Gastrocnemius medialis (tissue), 4 donors: Measurements from ENCODE around the gene ZNF641. TPM values are rescaled to one million over a fixed set of nuclear protein-coding genes. Genes with fewer than 3 reads are reported as not detected.

ENCODE experiments used
- ATAC-seq, 2 donors: fragments of 150-250 bp; one replicate each; pipeline ENCODE4 v1.9.1; 2016
- DNase-seq, 2 donors: peaks; one replicate each; pipeline ENCODE4 v3.0.0-alpha.2; 2019
- H3K27ac ChIP-seq, 4 donors: fragments of 200-600 bp; sonication (generic); 1 replicate in 1 of 4; 2 replicates in 3 of 4; pipeline ENCODE4 v1.5.1; 2016 to 2018; ENCODE audit warnings: mild to moderate bottlenecking in 2 of 4, moderate library complexity in 1 of 4
- H3K27me3 ChIP-seq, 3 donors: fragments of 200-600 bp; sonication (generic) in 2 of 3; 1 replicate in 1 of 3; 2 replicates in 2 of 3; pipeline versions ENCODE4 v1.5.1 to v1.6.0; 2016 to 2019; ENCODE audit warnings: mild to moderate bottlenecking in 1 of 3, moderate library complexity in 1 of 3
- H3K36me3 ChIP-seq, 2 donors: fragments of 200-600 bp; sonication (generic) in 1 of 2; one replicate each; pipeline ENCODE4 v1.5.1; 2017 to 2018
- H3K4me1 ChIP-seq, 2 donors: fragments of 200-600 bp; sonication (generic) in 1 of 2; one replicate each; pipeline ENCODE4 v1.5.1; 2016 to 2017; ENCODE audit warnings: mild to moderate bottlenecking in 2 of 2
- H3K4me3 ChIP-seq, 4 donors: fragments of 200-600 bp; sonication (generic) in 3 of 4; 1 replicate in 1 of 4; 2 replicates in 3 of 4; pipeline ENCODE4 v1.5.1; 2016 to 2019; ENCODE audit warnings: mild to moderate bottlenecking in 2 of 4
- H3K9me3 ChIP-seq, 3 donors: fragments of 200-600 bp; sonication (generic) in 2 of 3; 1 replicate in 1 of 3; 2 replicates in 2 of 3; pipeline ENCODE4 v1.5.1; 2016 to 2019
- CTCF ChIP-seq, 5 experiments: fragments of 450-650 bp in 3 of 5; fragments of 200-600 bp in 2 of 5; sonication (generic) in 2 of 5; IDR thresholded peaks in 4 of 5; conservative IDR thresholded peaks in 1 of 5; 1 replicate in 4 of 5; 2 replicates in 1 of 5; pipeline ENCODE4 v1.5.1; 2016 to 2019; ENCODE audit warnings: antibody characterized with exemption in 5 of 5, mild to moderate bottlenecking in 3 of 5, moderate library complexity in 3 of 5
- POLR2A ChIP-seq, 2 donors: fragments of 450-650 bp; IDR thresholded peaks; one replicate each; pipeline ENCODE4 v1.6.1; 2017; ENCODE audit warnings: antibody characterized with exemption in 2 of 2, mild to moderate bottlenecking in 2 of 2, moderate library complexity in 2 of 2
- in situ Hi-C, 4 donors: fragments of 200-750 bp; cut with MboI; loops; one replicate each; pipeline versions ENCODE4 v1.15.0 to v1.8.0; 2017; ENCODE audit warnings: low sequenced_read_pairs in 4 of 4
- intact Hi-C: fragments of 100-400 bp; cut with DNase I; formaldehyde crosslinking; loops from one replicate; pipeline ENCODE4 v1.15.1; 2023; ENCODE audit warnings: low total_unique reads
- total RNA-seq, 4 donors: library from RNA; depleted of rRNA; stranded (reverse); fragments of >200 nt; gene quantifications; one replicate each; pipeline versions ENCODE4 v1.1.0 to v1.2.3, GENCODE V29; 2016

Gene ZNF641
- total RNA-seq, 4 donors from 2014 or later: 31.8 to 43.1 (median 34.2) TPM

- Histone ChIP-seq H3K4me1 (peaks cover 4 to 6% of the 10 kb centered on the region in 2 donors), H3K9me3 (no peaks in the 10 kb centered on the region), H3K4me3 (no peak overlapping the region), H3K36me3 (no peaks in the 10 kb centered on the region), H3K27ac (no peak overlapping the region), H3K27me3 (no peaks in the 10 kb centered on the region)
- TF ChIP-seq CTCF (IDR thresholded peaks at IDR 0.05 in 4 of 5, conservative IDR thresholded peaks at IDR 0.05 in 1 of 5) (no peak), POLR2A (IDR thresholded peaks at IDR 0.05) (no peak)
- intact Hi-C loops (no loop called here), in situ Hi-C loops (loop anchor here in 1 of 4 donors (5.0 kb wide), 1 partner anchor 91 kb away; no protein-coding TSS in a partner anchor)
- DNase-seq: no peak
- ATAC-seq: no peak
Measured at GRCh38 chr12:48388460-48388859, 37.7 kb upstream of the ZNF641 start.

GRCh38 chr12:48380596-48380995, 29.9 kb upstream of the ZNF641 start:
- no peak overlapping the region for H3K27ac ChIP-seq
- H3K36me3 ChIP-seq: no peaks in the 10 kb centered on the region
- no peak for TF ChIP-seq POLR2A (IDR thresholded peaks at IDR 0.05)
- no peak for TF ChIP-seq CTCF (IDR thresholded peaks at IDR 0.05 in 4 of 5, conservative IDR thresholded peaks at IDR 0.05 in 1 of 5)
- H3K27me3 ChIP-seq: no peaks in the 10 kb centered on the region
- H3K4me1 ChIP-seq: no peaks in the 10 kb centered on the region
- ATAC-seq (no peak), DNase-seq (no peak)
- H3K4me3 ChIP-seq: no peak overlapping the region
- in situ Hi-C loops: no loop called here
- intact Hi-C loops: no loop called here
- H3K9me3 ChIP-seq: no peaks in the 10 kb centered on the region

DNA sequence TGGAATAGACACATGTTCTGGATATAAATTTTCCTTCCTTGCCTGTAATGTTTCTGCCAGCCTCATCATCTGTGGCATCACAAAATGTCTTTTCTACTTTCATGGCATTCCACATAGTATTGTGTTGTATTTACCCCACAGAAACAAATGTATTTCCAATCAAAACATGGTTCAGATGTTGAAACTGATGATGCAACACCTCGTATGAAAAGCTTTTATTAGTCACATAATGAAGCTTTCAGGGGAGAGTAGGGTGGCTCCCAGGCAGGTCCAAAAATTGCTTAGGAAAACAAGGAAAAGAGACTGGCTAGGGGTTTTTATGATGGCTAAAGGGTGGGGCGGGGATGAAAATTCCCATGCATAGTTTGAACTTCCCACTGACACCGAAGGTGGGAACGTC, 29.1 kb upstream of the ZNF641 start:
- in situ Hi-C loops (no loop called here), intact Hi-C loops (no loop called here)
- Histone ChIP-seq H3K4me3 (no peak overlapping the region), H3K36me3 (no peaks in the 10 kb centered on the region), H3K9me3 (no peaks in the 10 kb centered on the region), H3K4me1 (no peaks in the 10 kb centered on the region), H3K27ac (no peak overlapping the region), H3K27me3 (no peaks in the 10 kb centered on the region)
- ATAC-seq (no peak), DNase-seq (no peak)
- TF ChIP-seq CTCF (IDR thresholded peaks at IDR 0.05 in 4 of 5, conservative IDR thresholded peaks at IDR 0.05 in 1 of 5): no peak

DNA sequence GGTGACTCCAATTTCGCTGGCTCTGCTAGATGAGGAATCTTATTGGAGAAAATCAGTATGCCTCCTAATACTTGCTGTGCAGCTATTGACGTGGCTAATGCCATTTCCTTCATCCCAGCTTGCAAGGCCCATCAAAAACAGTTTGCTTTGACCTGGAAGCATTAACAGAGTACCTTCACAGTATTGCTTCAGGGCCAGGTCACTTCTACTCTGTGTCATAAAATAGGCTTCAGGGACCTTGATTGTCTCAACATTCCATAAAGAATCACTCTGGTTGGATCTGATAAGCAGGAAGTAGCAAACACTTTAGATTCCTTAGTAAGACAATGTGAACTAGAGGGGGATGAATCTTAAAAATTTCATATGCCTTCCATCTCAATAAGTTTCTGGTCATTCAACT, 26.9 kb upstream of the ZNF641 start:
- ATAC-seq (no peak), DNase-seq (no peak)
- TF ChIP-seq POLR2A (IDR thresholded peaks at IDR 0.05): no peak
- TF ChIP-seq CTCF (IDR thresholded peaks at IDR 0.05 in 4 of 5, conservative IDR thresholded peaks at IDR 0.05 in 1 of 5): no peak
- Histone ChIP-seq H3K4me1 (no peaks in the 10 kb centered on the region), H3K36me3 (no peaks in the 10 kb centered on the region), H3K4me3 (no peak overlapping the region), H3K27me3 (no peaks in the 10 kb centered on the region), H3K9me3 (no peaks in the 10 kb centered on the region), H3K27ac (no peak overlapping the region)
- in situ Hi-C loops: no loop called here
- intact Hi-C loops: no loop called here

GRCh38 chr12:48374164-48374563, 23.4 kb upstream of the ZNF641 start:
- Histone ChIP-seq H3K27ac (no peak overlapping the region), H3K36me3 (no peaks in the 10 kb centered on the region), H3K27me3 (no peaks in the 10 kb centered on the region), H3K9me3 (no peaks in the 10 kb centered on the region), H3K4me1 (no peaks in the 10 kb centered on the region), H3K4me3 (no peak overlapping the region)
- no peak for DNase-seq
- in situ Hi-C loops: no loop called here
- ATAC-seq: no peak
- TF ChIP-seq POLR2A (IDR thresholded peaks at IDR 0.05): no peak
- TF ChIP-seq CTCF (IDR thresholded peaks at IDR 0.05 in 4 of 5, conservative IDR thresholded peaks at IDR 0.05 in 1 of 5): no peak
- intact Hi-C loops: no loop called here
